Parathyroid adenoma (tissue), 2 donors: ENCODE data around the gene ASAH2B.

Experiments
- H2AFZ ChIP-seq: fragments of 300-600 bp; sonication (generic); one replicate; pipeline ENCODE4 v1.7.0; 2017; ENCODE audit warnings: antibody characterized with exemption, mild to moderate bottlenecking
- H3K27ac ChIP-seq: fragments of 300-600 bp; sonication (generic); one replicate; pipeline ENCODE4 v1.7.0; 2017
- H3K27me3 ChIP-seq: fragments of 300-600 bp; sonication (generic); one replicate; pipeline ENCODE4 v1.7.0; 2017; ENCODE audit warnings: low read length; ENCODE audit not compliant: control insufficient read depth, insufficient read depth
- H3K36me3 ChIP-seq: fragments of 300-600 bp; sonication (generic); one replicate; pipeline ENCODE4 v1.7.0; 2017; ENCODE audit warnings: low read length; ENCODE audit not compliant: control insufficient read depth, insufficient read depth
- H3K4me1 ChIP-seq: fragments of 300-600 bp; sonication (generic); one replicate; pipeline ENCODE4 v1.7.0; 2017; ENCODE audit warnings: control low read depth
- H3K4me2 ChIP-seq: fragments of 300-600 bp; sonication (generic); one replicate; pipeline ENCODE4 v1.7.0; 2017; ENCODE audit warnings: low read length
- H3K4me3 ChIP-seq: fragments of 300-600 bp; sonication (generic); one replicate; pipeline ENCODE4 v1.7.0; 2017; ENCODE audit warnings: low read depth, low read length
- H3K79me2 ChIP-seq: fragments of 300-600 bp; sonication (generic); one replicate; pipeline ENCODE4 v1.7.0; 2017; ENCODE audit warnings: control low read depth
- H3K9ac ChIP-seq: fragments of 300-600 bp; sonication (generic); one replicate; pipeline ENCODE4 v1.7.0; 2017; ENCODE audit warnings: mild to moderate bottlenecking
- H3K9me3 ChIP-seq: fragments of 300-600 bp; sonication (generic); one replicate; pipeline ENCODE4 v1.7.0; 2017; ENCODE audit warnings: low read length; ENCODE audit not compliant: control insufficient read depth
- TF ChIP-seq, protein P1 (sequence below): fragments of 300-600 bp; sonication (generic); IDR thresholded peaks from one replicate; pipeline ENCODE4 v1.7.0; 2017; ENCODE audit warnings: antibody characterized with exemption, mild to moderate bottlenecking
- donor health status: primary hyperparathyroidism.

The ASAH2B gene

DNA sequence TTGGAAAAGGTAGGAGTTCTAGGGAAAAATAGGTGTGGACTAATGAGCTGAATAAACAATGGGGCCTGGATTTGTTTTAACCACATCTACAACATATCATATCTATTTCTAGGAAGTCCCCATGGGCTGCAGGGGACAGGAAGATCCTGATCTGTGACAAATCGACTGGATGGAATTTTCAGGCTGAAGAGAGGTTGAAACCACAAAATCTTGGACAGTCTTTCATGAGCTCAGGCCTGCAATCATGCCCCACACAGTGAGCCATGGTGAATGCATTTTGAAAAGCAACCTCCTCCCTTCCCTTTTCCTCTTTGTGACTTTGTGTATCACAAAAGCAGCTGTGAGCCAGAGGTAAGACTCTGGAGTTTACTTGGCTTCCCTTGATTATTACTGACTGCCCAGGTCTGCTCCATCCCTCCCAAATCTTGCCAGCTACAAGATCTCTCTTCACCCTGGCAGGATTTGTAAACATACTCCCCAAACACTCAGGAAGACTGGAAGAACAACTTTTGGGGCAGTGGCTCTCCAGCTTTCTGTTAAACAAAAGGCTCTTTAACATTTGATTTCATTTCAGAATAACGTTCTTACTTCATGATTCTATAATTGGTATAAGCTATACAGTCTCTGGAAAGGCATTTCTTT is 66.4 kb downstream of the ASAH2B start:
- no peak overlapping the region for H2AFZ ChIP-seq
- TF ChIP-seq, protein P1, sequence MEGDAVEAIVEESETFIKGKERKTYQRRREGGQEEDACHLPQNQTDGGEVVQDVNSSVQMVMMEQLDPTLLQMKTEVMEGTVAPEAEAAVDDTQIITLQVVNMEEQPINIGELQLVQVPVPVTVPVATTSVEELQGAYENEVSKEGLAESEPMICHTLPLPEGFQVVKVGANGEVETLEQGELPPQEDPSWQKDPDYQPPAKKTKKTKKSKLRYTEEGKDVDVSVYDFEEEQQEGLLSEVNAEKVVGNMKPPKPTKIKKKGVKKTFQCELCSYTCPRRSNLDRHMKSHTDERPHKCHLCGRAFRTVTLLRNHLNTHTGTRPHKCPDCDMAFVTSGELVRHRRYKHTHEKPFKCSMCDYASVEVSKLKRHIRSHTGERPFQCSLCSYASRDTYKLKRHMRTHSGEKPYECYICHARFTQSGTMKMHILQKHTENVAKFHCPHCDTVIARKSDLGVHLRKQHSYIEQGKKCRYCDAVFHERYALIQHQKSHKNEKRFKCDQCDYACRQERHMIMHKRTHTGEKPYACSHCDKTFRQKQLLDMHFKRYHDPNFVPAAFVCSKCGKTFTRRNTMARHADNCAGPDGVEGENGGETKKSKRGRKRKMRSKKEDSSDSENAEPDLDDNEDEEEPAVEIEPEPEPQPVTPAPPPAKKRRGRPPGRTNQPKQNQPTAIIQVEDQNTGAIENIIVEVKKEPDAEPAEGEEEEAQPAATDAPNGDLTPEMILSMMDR = no peak

DNA sequence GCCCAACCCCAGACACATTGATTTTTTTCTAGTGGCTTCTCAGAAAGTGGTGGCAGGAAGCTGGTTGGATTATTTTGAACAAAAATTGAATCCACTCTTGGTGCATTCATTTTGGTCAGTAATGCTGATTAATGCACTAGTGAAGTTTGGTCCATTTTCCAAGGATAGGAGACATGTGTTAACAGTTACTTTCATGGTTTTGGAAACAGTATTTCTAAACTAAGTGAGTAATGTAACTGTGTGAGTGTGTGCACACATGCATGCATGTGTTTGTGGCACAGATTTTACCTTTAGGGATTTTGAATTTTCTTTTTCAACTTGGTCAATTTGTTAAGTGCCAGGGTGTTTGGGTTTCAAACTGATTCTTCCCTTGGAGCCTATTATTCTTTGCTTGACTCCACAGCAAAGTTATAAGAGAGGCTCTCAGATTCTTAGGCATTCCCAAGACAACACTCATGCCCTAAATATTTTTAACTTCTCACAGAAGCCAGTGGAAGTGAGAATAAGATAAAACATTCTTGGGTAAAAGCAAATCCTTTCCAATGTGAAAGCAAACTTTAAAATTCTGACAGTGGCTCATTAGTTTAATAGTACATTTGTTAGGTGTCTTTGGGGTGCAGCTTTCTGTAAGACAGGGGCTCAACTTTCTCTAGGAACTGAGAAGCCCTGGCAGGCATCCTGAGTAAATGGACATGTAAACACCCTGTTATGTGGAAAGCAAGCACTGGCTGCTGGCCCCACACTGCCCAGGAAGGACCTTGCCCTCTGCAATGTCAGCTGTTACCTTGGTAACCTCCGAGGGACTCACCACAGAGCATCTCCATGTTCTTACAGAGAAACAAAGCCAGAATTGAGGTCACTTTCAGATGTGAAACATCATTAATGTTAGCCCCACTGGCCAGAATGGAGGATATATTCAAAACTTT is 68.4 kb downstream of the ASAH2B start:
- no peaks in the 10 kb centered on the region for H3K36me3 ChIP-seq
- H3K4me3 ChIP-seq = no peak overlapping the region
- H3K4me2 ChIP-seq = no peak overlapping the region
- TF ChIP-seq, protein P1 = no peak
- H3K4me1 ChIP-seq = no peaks in the 10 kb centered on the region
- no peak overlapping the region for H3K9ac ChIP-seq
- H2AFZ ChIP-seq = no peak overlapping the region
- no peaks in the 10 kb centered on the region for H3K9me3 ChIP-seq
- no peak overlapping the region for H3K27ac ChIP-seq
- H3K27me3 ChIP-seq = no peaks in the 10 kb centered on the region
- H3K79me2 ChIP-seq = no peaks in the 10 kb centered on the region

More for the DNA sequence above, 66.4 kb downstream of the ASAH2B start:
- no peaks in the 10 kb centered on the region for H3K9me3 ChIP-seq
- no peaks in the 10 kb centered on the region for H3K4me1 ChIP-seq
- H3K27ac ChIP-seq = no peak overlapping the region
- no peak overlapping the region for H3K4me2 ChIP-seq
- no peak overlapping the region for H3K4me3 ChIP-seq
- H3K79me2 ChIP-seq = no peaks in the 10 kb centered on the region
- H3K36me3 ChIP-seq = no peaks in the 10 kb centered on the region
- H3K27me3 ChIP-seq = no peaks in the 10 kb centered on the region
- no peak overlapping the region for H3K9ac ChIP-seq
